Urothelium cell line (cell line): ENCODE results near the gene RGL2.

Experiments used
- DNase-seq: peaks from one replicate; pipeline ENCODE4 v3.0.0; 2011; ENCODE audit warnings: low spot score, mixed read lengths
- FAIRE-seq: peaks from 2 replicates; lab custom pipeline; 2011; peaks lifted over from hg19 to GRCh38; lab: Jason Lieb, UNC

The RGL2 gene

GRCh38 chr6:33316603-33317418 is 18.1 kb upstream of the RGL2 start:
- no peak for FAIRE-seq
- DNase-seq: no peak

- FAIRE-seq (no peak), DNase-seq (no peak)
These were observed 17.3 kb upstream of the RGL2 start for GRCh38 chr6:33315793-33316602.

- FAIRE-seq: no peak
- DNase-seq: no peak
These were observed 16.4 kb upstream of the RGL2 start for GRCh38 chr6:33314943-33315792.

- peak; percentile 65 for FAIRE-seq
These were observed 15.8 kb upstream of the RGL2 start for GRCh38 chr6:33314515-33314942.

GRCh38 chr6:33313709-33314514 is 15.2 kb upstream of the RGL2 start, which contains the start of gene TAPBP:
Gene TAPBP (minus strand): TSS chr6:33314078. CDS start chr6:33314041, 37 bp downstream.
- FAIRE-seq (no peak), DNase-seq (peak; percentile 43)

More at GRCh38 chr6:33314515-33314942, 15.8 kb upstream of the RGL2 start:
- DNase-seq: peak; percentile 36

- DNase-seq: peak; percentile 22
- no peak for FAIRE-seq
These were observed 14.5 kb upstream of the RGL2 start for GRCh38 chr6:33313105-33313708.

- FAIRE-seq (no peak), DNase-seq (peak; percentile 84)
These were observed 13.8 kb upstream of the RGL2 start for GRCh38 chr6:33312361-33313104.

- DNase-seq (no peak), FAIRE-seq (no peak)
These were observed 7.6 kb upstream of the RGL2 start for GRCh38 chr6:33306356-33306755.

- FAIRE-seq (no peak), DNase-seq (no peak)
These were observed 6.3 kb upstream of the RGL2 start for GRCh38 chr6:33305052-33305451.

GRCh38 chr6:33304216-33304615 is 5.5 kb upstream of the RGL2 start:
- no peak for FAIRE-seq
- no peak for DNase-seq

- DNase-seq: no peak
- no peak for FAIRE-seq
These were observed 3.1 kb upstream of the RGL2 start for GRCh38 chr6:33301877-33302276.

- DNase-seq: peak; percentile 89
- no peak for FAIRE-seq
These were observed 649 bp upstream of the RGL2 start for GRCh38 chr6:33299237-33299944.

GRCh38 chr6:33297956-33298772 is 578 bp downstream of the RGL2 start:
- peak; percentile 82 for DNase-seq
- FAIRE-seq: no peak

- FAIRE-seq (no peak), DNase-seq (peak; percentile 36)
These were observed 1.3 kb downstream of the RGL2 start for GRCh38 chr6:33297406-33297955.

GRCh38 chr6:33296797-33297405 is 1.8 kb downstream of the RGL2 start:
- FAIRE-seq: no peak
- no peak for DNase-seq

- DNase-seq (no peak), FAIRE-seq (no peak)
These were observed 2.9 kb downstream of the RGL2 start for GRCh38 chr6:33295621-33296369.
